ENCODE results near the gene IMPDH1.
A peak's percentile ranks its signal among the peaks of the same experiment; 100 is the strongest.

Gene IMPDH1

GRCh38 chr7:128361411-128362379, 48.1 kb downstream of the IMPDH1 start, which contains the start of gene PRRT4:
Gene PRRT4, minus strand, starts transcription at chr7:128361690.
- DNase-seq (ENCODE audit: low read depth in 1 of 2, low spot score in 1 of 2): no peak

- DNase-seq (ENCODE audit: low read depth in 1 of 2, low spot score in 1 of 2): no peak
Observed at GRCh38 chr7:128360359-128360678, 49.5 kb downstream of the IMPDH1 start.

DNA sequence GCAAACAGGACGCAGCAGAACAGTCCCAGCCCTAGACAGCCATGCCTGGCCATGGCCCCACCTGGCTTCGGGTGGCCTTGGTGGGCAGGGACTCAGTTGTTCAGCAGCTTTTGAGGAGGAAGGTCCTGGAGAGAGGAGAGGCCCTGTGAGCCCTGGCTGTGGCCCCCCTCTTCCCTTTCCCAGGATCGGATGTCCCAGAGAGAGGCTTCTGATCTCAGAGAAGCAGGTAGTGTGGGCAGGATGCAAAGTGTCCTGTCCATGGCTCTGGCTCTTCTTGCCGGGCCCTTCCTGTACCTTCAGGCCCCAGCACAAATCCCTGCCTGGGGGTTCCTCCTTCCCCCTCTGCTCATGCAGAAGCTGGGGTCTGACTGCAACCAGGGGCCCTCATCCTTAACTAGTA, 49.8 kb downstream of the IMPDH1 start:
- no peak for DNase-seq (ENCODE audit: low read depth in 1 of 2, low spot score in 1 of 2)

DNA sequence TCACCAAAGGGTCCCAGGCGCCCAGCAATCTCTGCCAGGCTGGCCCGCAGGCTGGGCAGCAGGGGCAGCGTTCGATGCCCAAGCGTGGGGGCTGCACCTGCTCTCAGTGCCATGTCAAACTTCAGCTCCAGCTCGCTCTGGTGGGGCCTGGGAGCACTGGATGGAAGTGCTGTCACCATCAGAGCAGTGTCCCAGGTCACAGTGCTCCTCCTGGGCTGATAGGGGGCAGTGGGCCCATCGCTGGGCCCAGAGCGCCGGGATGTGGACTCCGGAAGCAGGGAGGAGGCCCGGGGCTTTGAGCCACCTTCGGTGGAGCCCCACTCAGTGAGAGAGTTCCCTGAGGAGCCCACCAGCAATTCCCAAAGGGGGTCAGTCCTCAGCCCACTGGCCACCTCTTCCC, 50.4 kb downstream of the IMPDH1 start:
- DNase-seq (ENCODE audit: low read depth in 1 of 2, low spot score in 1 of 2): no peak

GRCh38 chr7:128358233-128358632, 51.5 kb downstream of the IMPDH1 start:
- no peak for DNase-seq (ENCODE audit: low read depth in 1 of 2, low spot score in 1 of 2)

DNA sequence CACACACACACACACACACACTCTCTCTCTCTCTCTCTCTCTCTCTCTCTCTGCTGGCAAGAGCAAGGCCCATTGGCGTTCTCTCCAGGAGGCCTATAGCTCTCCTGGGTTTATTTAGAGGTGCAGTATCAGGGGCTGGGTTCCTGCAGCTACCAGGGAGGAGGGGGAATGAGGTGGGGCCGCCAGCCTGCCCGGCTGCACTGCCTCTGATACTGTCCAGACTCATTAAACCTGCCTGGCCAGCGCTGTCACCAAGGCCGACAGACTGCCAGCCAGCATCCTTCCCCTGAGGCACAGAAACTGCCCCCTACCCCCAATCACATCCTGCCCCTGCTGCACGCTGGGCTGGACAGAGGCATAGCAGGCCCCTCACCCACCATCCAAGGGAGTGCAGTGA, 52.6 kb downstream of the IMPDH1 start:
- DNase-seq (ENCODE audit: low read depth in 1 of 2, low spot score in 1 of 2): no peak

DNA sequence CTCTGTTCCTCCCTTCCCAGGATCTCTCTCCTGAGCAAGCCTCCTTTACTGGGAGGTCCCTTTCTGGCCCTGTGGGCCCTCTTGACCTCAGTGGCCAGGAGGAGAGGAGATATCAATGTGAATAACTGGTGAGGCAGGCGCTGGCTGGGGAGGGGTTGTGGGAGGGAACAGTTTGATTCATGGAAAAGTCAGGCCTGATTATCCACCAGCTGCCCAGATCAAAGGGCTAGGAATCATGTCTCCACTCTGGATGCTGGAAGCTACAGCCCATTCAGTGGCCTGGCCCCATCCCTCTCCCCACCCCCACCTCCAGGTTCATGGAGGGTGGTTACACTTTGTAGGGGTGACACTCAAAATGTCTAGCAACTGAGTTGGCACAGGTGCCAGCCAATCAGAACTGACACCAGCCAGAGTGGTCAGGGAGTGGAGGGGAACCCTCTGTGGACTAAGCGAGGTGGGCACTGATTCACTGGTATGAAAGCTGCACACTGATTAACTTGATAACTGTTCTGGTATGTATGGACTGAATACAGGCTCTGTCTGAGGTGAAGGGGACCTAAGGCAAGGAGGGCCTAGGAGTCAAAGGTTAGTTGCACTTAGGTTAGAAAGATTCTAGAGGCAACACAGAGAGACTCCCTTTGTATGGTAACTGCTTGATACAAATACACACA, 53.1 kb downstream of the IMPDH1 start:
- no peak for DNase-seq (ENCODE audit: low read depth in 1 of 2, low spot score in 1 of 2)

- DNase-seq (ENCODE audit: low read depth in 1 of 2, low spot score in 1 of 2): no peak
Observed at GRCh38 chr7:128353610-128354009, 56.2 kb downstream of the IMPDH1 start.

DNA sequence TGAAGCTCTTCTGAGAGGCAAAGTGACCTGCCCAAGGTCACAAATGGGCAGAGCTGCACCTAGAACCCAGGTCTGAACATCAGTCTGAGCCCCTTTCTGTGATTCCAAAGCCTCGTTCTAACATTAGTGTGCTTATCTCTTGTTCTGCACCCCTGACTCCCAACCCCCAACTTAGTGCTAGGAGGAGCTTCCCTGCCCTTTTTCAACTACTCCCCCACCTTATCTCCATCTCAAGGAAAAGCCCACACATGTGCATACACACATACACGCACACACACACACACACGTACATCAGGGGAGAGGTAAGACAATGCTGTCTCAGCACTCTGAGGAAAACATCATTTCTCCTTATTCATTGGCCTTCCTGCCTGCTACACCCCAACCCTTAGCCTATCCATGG, 56.6 kb downstream of the IMPDH1 start:
- no peak for DNase-seq (ENCODE audit: low read depth in 1 of 2, low spot score in 1 of 2)

GRCh38 chr7:128352636-128353035, 57.1 kb downstream of the IMPDH1 start:
- DNase-seq (ENCODE audit: low read depth in 1 of 2, low spot score in 1 of 2): no peak

DNA sequence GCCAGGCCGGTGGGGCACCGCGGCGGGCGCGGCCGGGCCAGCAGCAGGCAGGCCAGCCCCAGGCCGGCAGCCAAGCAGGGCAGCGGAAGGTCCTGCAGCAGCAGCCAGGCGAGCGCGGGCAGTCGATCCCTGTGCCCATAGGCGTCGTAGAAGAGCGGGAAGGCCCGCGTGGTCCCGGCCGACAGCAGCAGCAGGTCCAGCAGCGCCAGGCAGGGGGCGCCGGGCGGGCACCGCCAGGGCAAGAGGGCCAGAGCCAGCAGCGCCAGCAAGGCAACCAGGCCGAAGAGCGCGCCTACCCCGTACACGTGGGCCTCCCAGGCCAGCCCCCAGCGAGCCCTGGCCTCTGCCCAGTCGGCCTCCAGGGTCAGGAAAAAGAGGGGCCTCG, 57.6 kb downstream of the IMPDH1 start:
- DNase-seq (ENCODE audit: low read depth in 1 of 2, low spot score in 1 of 2): no peak

GRCh38 chr7:128351296-128352152, 58.3 kb downstream of the IMPDH1 start:
- no peak for DNase-seq (ENCODE audit: low read depth in 1 of 2, low spot score in 1 of 2)

- no peak for DNase-seq (ENCODE audit: low read depth in 1 of 2, low spot score in 1 of 2)
Observed at GRCh38 chr7:128350708-128351295, 59.0 kb downstream of the IMPDH1 start.

DNA sequence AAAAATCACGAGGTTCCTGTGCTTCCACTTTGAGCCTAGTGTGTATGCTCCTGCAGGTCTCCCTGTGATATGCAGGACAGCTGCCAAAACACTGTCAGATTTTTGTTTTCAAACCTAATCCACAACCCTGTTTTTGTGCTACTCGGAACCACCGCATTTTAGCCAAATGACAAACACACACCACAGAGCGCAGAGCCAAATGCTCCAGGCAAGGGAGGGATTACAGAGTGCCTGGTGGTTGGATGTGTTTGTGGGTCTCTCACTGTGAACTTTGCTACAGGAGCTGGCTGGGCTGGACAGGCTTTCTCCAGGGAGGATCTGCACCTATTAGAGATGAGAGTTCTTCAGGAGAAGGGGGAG, 60.3 kb downstream of the IMPDH1 start:
- no peak for DNase-seq (ENCODE audit: low read depth in 1 of 2, low spot score in 1 of 2)

- DNase-seq (ENCODE audit: low read depth in 1 of 2, low spot score in 1 of 2): no peak
Observed at GRCh38 chr7:128347647-128348097, 62.1 kb downstream of the IMPDH1 start.

DNA sequence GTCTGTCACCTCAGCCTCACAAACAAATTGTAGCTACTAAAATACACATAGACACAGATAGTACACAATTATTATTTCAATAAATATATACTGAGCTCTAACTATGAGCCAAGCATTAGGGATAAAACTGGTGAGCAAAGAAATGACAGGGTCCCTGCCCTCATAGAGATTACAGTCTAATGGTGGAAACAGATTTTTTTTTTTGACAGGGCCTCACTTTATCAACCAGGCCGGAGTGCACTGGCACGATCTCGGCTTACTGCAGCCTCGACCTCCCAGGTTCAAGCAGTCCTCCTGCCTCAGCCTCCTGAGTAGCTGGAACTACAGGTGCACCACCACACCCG, 65.4 kb downstream of the IMPDH1 start:
- DNase-seq (ENCODE audit: low read depth in 1 of 2, low spot score in 1 of 2): no peak

DNA sequence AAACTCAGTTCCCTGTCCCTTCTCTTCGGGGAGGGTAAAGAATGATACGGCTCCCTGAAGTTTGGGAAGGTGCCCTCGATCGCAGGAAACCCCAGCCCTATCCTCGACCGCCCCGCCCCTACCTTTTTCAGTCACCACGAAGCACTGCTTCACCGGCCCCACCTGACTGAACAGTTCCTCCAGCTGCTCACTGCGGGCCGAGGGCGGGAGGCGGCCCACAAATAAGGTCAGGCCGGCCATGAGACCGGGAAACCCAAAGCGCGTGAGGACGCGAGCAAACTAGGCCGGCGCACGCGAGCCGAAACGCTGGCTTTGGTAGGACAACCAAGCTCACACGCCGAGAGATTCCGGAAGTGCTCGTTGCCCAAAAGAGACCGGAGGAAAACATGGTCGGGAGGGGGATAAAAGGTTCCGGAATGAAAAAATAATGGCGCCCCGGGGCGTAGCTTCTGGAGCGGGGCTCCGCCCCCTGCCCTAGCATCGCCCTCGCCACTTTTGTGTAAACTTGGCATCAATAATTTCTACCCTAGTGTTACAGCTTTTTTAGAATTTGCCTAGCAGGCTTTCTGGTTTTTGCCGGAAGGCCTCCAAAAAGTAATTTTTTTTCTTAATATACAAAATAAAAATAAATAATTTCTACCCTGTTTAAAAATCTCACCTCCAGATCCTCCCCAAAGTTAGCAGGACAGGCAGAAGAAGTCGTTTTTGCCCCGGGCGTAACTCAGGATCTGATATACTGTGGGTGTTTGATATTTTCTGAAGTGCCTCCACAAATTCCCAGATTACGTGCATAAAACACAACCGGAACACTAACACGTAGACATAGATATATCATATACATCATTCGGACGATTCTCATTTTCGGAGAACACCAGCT, 66.0 kb downstream of the IMPDH1 start, which contains the start of gene RBM28:
RBM28 (minus strand) TSS at position 355 of the 877 bp plus-strand sequence; CDS start at position 240, 115 bp downstream.
- DNase-seq (ENCODE audit: low read depth in 1 of 2, low spot score in 1 of 2): peak; percentile 69 to 75
